K562 (cell line): Measurements from ENCODE around the gene UPK3A. TPM values are rescaled to one million over a fixed set of nuclear protein-coding genes. Genes with fewer than 3 reads are reported as not detected.
"Not testable (repeated sequence)": the region's sequence is repeated elsewhere in the genome, so short reads cannot be mapped to it uniquely, and the experiment has no call there.

ENCODE experiments used
- ATAC-seq: fragments of 200-7000 bp; cut with Tn5 transposase; 3 replicates; pipeline ENCODE4 v1.9.1; 2020; ENCODE audit warnings: moderate library complexity
- BruUV-seq: library from RNA; stranded (reverse); fragments of 400-500 nt; replicated peaks from 2 replicates; lab custom pipeline; 2021; lab: Mats Ljungman, UMichigan
- CTCF ChIA-PET: fragments of 300-600 bp; formaldehyde crosslinking; extraction: SDS; loops from one replicate; lab custom pipeline; 2021; ENCODE audit warnings: low intra/inter-chr PET ratio; lab: Yijun Ruan, JAX
- POLR2A ChIA-PET: fragments of 300-600, 350-650 bp; sonication (Branson Sonifier 250); formaldehyde crosslinking; extraction: SDS; loops from one replicate; lab custom pipeline; 2021; ENCODE audit warnings: antibody characterized with exemption, inconsistent platforms; lab: Yijun Ruan, JAX
- DNase-seq, 4 experiments: peaks; one replicate each; pipeline versions ENCODE4 v3.0.0 to v3.0.0-alpha.2; 2011 to 2018; ENCODE audit warnings: low spot score in 3 of 4, mixed read lengths in 3 of 4; ENCODE audit errors: extremely low read depth in 1 of 4
- FAIRE-seq: peaks from 2 replicates; lab custom pipeline; 2011; peaks lifted over from hg19 to GRCh38; lab: Jason Lieb, UNC
- H2AFZ ChIP-seq: 2 replicates; pipeline ENCODE4 v1.6.0; 2011; ENCODE audit warnings: low read depth, low read length, control low read depth, inconsistent platforms
- H3K27ac ChIP-seq: fragments of 200-600 bp; 3 replicates; pipeline ENCODE4 v1.8.0; 2011; ENCODE audit warnings: low read depth, mild to moderate bottlenecking, control low read depth, inconsistent platforms, low read length, moderate library complexity, mixed read lengths; ENCODE audit errors: extremely low read depth
- H3K27me3 ChIP-seq, 2 experiments: fragments of 300-600 bp in 1 of 2; 2 replicates in 1 of 2; 3 replicates in 1 of 2; pipeline versions ENCODE4 v1.6.0 to v1.8.0; 2011; ENCODE audit warnings: inconsistent platforms in 2 of 2, low read length in 2 of 2, mild to moderate bottlenecking in 1 of 2, mixed read lengths in 1 of 2, moderate library complexity in 1 of 2; ENCODE audit not compliant: control insufficient read depth in 2 of 2, insufficient read depth in 2 of 2
- H3K36me3 ChIP-seq: fragments of 300-600 bp; 3 replicates; pipeline ENCODE4 v1.8.0; 2011; ENCODE audit warnings: mild to moderate bottlenecking, low read length, inconsistent platforms; ENCODE audit not compliant: control insufficient read depth, insufficient read depth
- H3K4me1 ChIP-seq, 2 experiments: fragments of 200-600 bp in 1 of 2; replicated peaks in 1 of 2; 2 replicates in 1 of 2; 3 replicates in 1 of 2; pipeline versions ENCODE4 v1.5.1 to v1.8.0; 2011; ENCODE audit warnings: inconsistent platforms in 2 of 2, low read length in 2 of 2, mild to moderate bottlenecking in 1 of 2, mixed read lengths in 1 of 2, moderate library complexity in 1 of 2; ENCODE audit not compliant: control insufficient read depth in 2 of 2, insufficient read depth in 2 of 2
- H3K4me2 ChIP-seq: 2 replicates; pipeline ENCODE4 v1.6.1; 2011; ENCODE audit warnings: low read length, control low read depth, inconsistent platforms, mixed read lengths; ENCODE audit not compliant: insufficient read depth
- H3K4me3 ChIP-seq: fragments of 200-600 bp; sonication (generic), shearing (Covaris generic); 2 replicates; pipeline ENCODE4 v1.5.1; 2016; ENCODE audit warnings: control low read depth, inconsistent platforms
- H3K79me2 ChIP-seq: fragments of 200-600 bp; 3 replicates; pipeline ENCODE4 v1.8.0; 2011; ENCODE audit warnings: low read length, inconsistent platforms; ENCODE audit not compliant: control insufficient read depth, insufficient read depth
- H3K9ac ChIP-seq, 2 experiments: 2 replicates each; pipeline versions ENCODE4 v1.6.0 to v1.6.1; 2011; ENCODE audit warnings: low read depth in 2 of 2, low read length in 2 of 2, control low read depth in 1 of 2, inconsistent platforms in 1 of 2, mild to moderate bottlenecking in 1 of 2, mixed read lengths in 1 of 2; ENCODE audit not compliant: insufficient read depth in 1 of 2
- H3K9me1 ChIP-seq: one replicate; pipeline ENCODE4 v1.6.0; 2011; ENCODE audit warnings: inconsistent platforms, mild to moderate bottlenecking, low read length, moderate library complexity; ENCODE audit not compliant: control insufficient read depth, insufficient read depth
- H3K9me3 ChIP-seq: replicated peaks from 2 replicates; pipeline ENCODE4 v1.5.1; 2011; ENCODE audit warnings: low read depth, low read length, inconsistent platforms; ENCODE audit not compliant: control insufficient read depth, insufficient read depth
- H4K20me1 ChIP-seq: replicated peaks from 2 replicates; pipeline ENCODE4 v1.6.1; 2011; ENCODE audit warnings: low read length, inconsistent platforms, mixed read lengths; ENCODE audit not compliant: control insufficient read depth, insufficient read depth
- ATF7 ChIP-seq: fragments of 450-650 bp; IDR thresholded peaks from 2 replicates; pipeline ENCODE4 v1.7.1; 2014; ENCODE audit warnings: mild to moderate bottlenecking, moderate library complexity
- CAMTA2 ChIP-seq: fragments of 250-450 bp; sonication (Bioruptor Pico); conservative IDR thresholded peaks from 2 replicates; pipeline ENCODE4 v1.5.1; 2022
- GMEB1 ChIP-seq: fragments of 250-450 bp; sonication (Bioruptor Pico); IDR thresholded peaks from 2 replicates; pipeline ENCODE4 v1.4.0; 2020; ENCODE audit warnings: mild to moderate bottlenecking
- HNRNPH1 ChIP-seq: fragments of 200-400 bp; formaldehyde crosslinking; optimal IDR thresholded peaks from 2 replicates; pipeline ENCODE3; 2017; ENCODE audit warnings: low read depth, mild to moderate bottlenecking, low read length, moderate library complexity
- SMARCA5 ChIP-seq: fragments of 450-650 bp; IDR thresholded peaks from 2 replicates; pipeline ENCODE4 v1.6.1; 2016
- SMARCB1 ChIP-seq: IDR thresholded peaks from 2 replicates; pipeline ENCODE4 v1.6.1; 2011; ENCODE audit warnings: improper control_type of control experiment, low read depth; ENCODE audit not compliant: insufficient read length
- ZBTB49 ChIP-seq: sonication (generic); formaldehyde crosslinking; IDR thresholded peaks from 2 replicates; pipeline ENCODE4 v1.8.0; 2022; ENCODE audit warnings: missing genetic modification reagents, mild to moderate bottlenecking, borderline replicate concordance
- ZFP36 ChIP-seq: fragments of 150-350 bp; IDR thresholded peaks from 2 replicates; pipeline ENCODE4 v1.6.1; 2018; ENCODE audit warnings: low read length, low read depth; ENCODE audit not compliant: partially characterized antibody
- ZKSCAN3 ChIP-seq: fragments of 250-450 bp; sonication (Bioruptor Pico); IDR thresholded peaks from 2 replicates; pipeline ENCODE4 v1.4.0; 2020
- ZNF277 ChIP-seq: fragments of 250-450 bp; sonication (Bioruptor Pico); IDR thresholded peaks from 2 replicates; pipeline ENCODE4 v1.8.0; 2022; ENCODE audit warnings: inconsistent platforms, mild to moderate bottlenecking, moderate library complexity, borderline replicate concordance
- ZNF75A ChIP-seq: fragments of 450-650 bp; formaldehyde crosslinking; IDR thresholded peaks from 2 replicates; pipeline ENCODE4 v1.4.0; 2020; ENCODE audit warnings: mild to moderate bottlenecking
- WGBS: fragments of 100-300 bp; shearing (Covaris generic); methylation state at CpG from one replicate; pipeline ENCODE4 v1.1.6; 2016; ENCODE audit warnings: low coverage, mixed read lengths; ENCODE audit not compliant: insufficient coverage; ENCODE audit errors: missing lambda C conversion rate; 5-methylcytosine and 5-hydroxymethylcytosine counted together
- in situ Hi-C: fragments of 300-500 bp; cut with MboI; formaldehyde crosslinking; loops from 4 replicates; pipeline ENCODE4 v1.15.0; 2018; ENCODE audit warnings: inconsistent platforms, mixed read lengths
- intact Hi-C: fragments of 100-400 bp; cut with micrococcal nuclease; formaldehyde crosslinking; loops from 2 replicates; pipeline ENCODE4 v1.14.2; 2022
- polyA plus RNA-seq, 8 experiments: library from polyadenylated mRNA; depleted of rRNA in 4 of 8; stranded (reverse) in 5 of 8; unstranded in 3 of 8; fragments of >200 nt; fragmentation: Nextera tagmentation in 2 of 8; fragmentation: Illumina TruSeq in 1 of 8; extraction: Ambion mirVana in 2 of 8; extraction: Trizol in 1 of 8; gene quantifications; 2 replicates each; pipeline versions ENCODE4 v1.2.1 to v1.2.3, GENCODE V29; 2011 to 2014; ENCODE audit warnings: inconsistent platforms in 1 of 8, missing spikeins in 1 of 8
- total RNA-seq, 7 experiments: library from RNA; depleted of rRNA in 6 of 7; stranded (reverse); fragments of >200 nt in 6 of 7; fragmentation: Illumina TruSeq in 2 of 7; extraction: Trizol in 2 of 7; gene quantifications; 2 replicates each; pipeline versions ENCODE4 v1.2.1 to v1.2.3, GENCODE V29; 2011 to 2021; ENCODE audit warnings: low replicate concordance in 1 of 7

Gene UPK3A
- total and polyA plus RNA-seq, 9 of the 15 experiments (the other 6 are each of a cell fraction or from before 2014, with no cell fraction given): not detected

GRCh38 chr22:45295004-45295403 is 10.3 kb downstream of the UPK3A start:
- peak; percentile 82 for TF ChIP-seq ZFP36
- POLR2A ChIA-PET: interaction anchor here (0.6 to 0.7 kb wide), 2 partner anchors 12 to 16 kb away, joined by 3 to 4 read pairs; no protein-coding TSS in a partner anchor
- H3K4me2 ChIP-seq, H3K36me3 ChIP-seq, H3K4me3 ChIP-seq, FAIRE-seq, H3K27ac ChIP-seq, DNase-seq, intact Hi-C loops, H2AFZ ChIP-seq, CTCF ChIA-PET, H3K4me1 ChIP-seq, in situ Hi-C loops, ATAC-seq, BruUV-seq, H3K9me1 ChIP-seq, H3K9me3 ChIP-seq, H4K20me1 ChIP-seq, H3K9ac ChIP-seq, H3K79me2 ChIP-seq: not testable (repeated sequence)
- peaks cover 0 to 13% of the 10 kb centered on the region in 2 experiments; a peak in 3 of 5 replicates for H3K27me3 ChIP-seq
- WGBS: 30% methylated on average over 5 of the region's 6 CpGs

- POLR2A ChIA-PET: interaction anchor here (0.6 to 0.7 kb wide), 2 partner anchors 11 to 16 kb away, joined by 3 to 4 read pairs; no protein-coding TSS in a partner anchor
- Histone ChIP-seq H3K36me3 (no peaks in the 10 kb centered on the region; the same call in 2 of the 3 replicates), H3K4me3 (no peak overlapping the region), H4K20me1 (no peaks in the 10 kb centered on the region), H3K27ac (no peak overlapping the region), H3K4me1 (peaks cover under 1 to 6% of the 10 kb centered on the region in 2 experiments; a peak in 2 of 5 replicates), H3K27me3 (peaks cover 0 to 8% of the 10 kb centered on the region in 2 experiments; a peak in 3 of 5 replicates), H3K4me2 (no peak overlapping the region), H3K9me3 (no peaks in the 10 kb centered on the region), H3K79me2 (no peaks in the 10 kb centered on the region), H3K9ac (no peak overlapping the region), H2AFZ (no peak overlapping the region), H3K9me1 (no peaks in the 10 kb centered on the region)
- FAIRE-seq (no peak), ATAC-seq (no peak), DNase-seq (no peak)
- in situ Hi-C loops (no loop called here), intact Hi-C loops (no loop called here)
- BruUV-seq: no TSS peak
- WGBS: 0% methylated on average over 8 of the region's 9 CpGs
- CTCF ChIA-PET: no interaction called here
- TF ChIP-seq ZNF75A (CRISPR knock-in tag) (no peak), SMARCB1 (no peak), ZBTB49 (CRISPR knock-in tag) (no peak), GMEB1 (CRISPR knock-in tag) (no peak), ATF7 (no peak), SMARCA5 (no peak), ZNF277 (no peak), CAMTA2 (CRISPR knock-in tag) (no peak), HNRNPH1 (no peak), ZKSCAN3 (no peak)
These were observed 10.7 kb downstream of the UPK3A start for GRCh38 chr22:45295492-45295891.
